GM18502 (cell line): ENCODE measurements around the gene DCAF5.

ENCODE experiments used
- ATAC-seq: cut with Tn5 transposase; IDR thresholded peaks from one replicate; pipeline ENCODE4 v1.9.1; 2021; ENCODE audit warnings: mild to moderate bottlenecking; ENCODE audit not compliant: unreplicated experiment, poor library complexity

Gene DCAF5

GRCh38 chr14:69105326-69105725 lies 47.6 kb downstream of the DCAF5 start:
- ATAC-seq: no peak

GRCh38 chr14:69101331-69101826 lies 51.5 kb downstream of the DCAF5 start:
- no peak for ATAC-seq

- ATAC-seq: no peak
Measured at GRCh38 chr14:69097974-69098373, 54.9 kb downstream of the DCAF5 start.

GRCh38 chr14:69096781-69097475 lies 56.0 kb downstream of the DCAF5 start:
- ATAC-seq: no peak

- no peak for ATAC-seq
Measured at GRCh38 chr14:69096246-69096645, 56.7 kb downstream of the DCAF5 start.

GRCh38 chr14:69094481-69094880 lies 58.4 kb downstream of the DCAF5 start:
- no peak for ATAC-seq

GRCh38 chr14:69093631-69094421 lies 59.1 kb downstream of the DCAF5 start:
- ATAC-seq: no peak

- ATAC-seq: no peak
Measured at GRCh38 chr14:69092840-69093422, 60.0 kb downstream of the DCAF5 start.

GRCh38 chr14:69091695-69092094 lies 61.2 kb downstream of the DCAF5 start:
- ATAC-seq: no peak

GRCh38 chr14:69091006-69091405 lies 61.9 kb downstream of the DCAF5 start:
- no peak for ATAC-seq

GRCh38 chr14:69090187-69090789 lies 62.6 kb downstream of the DCAF5 start:
- no peak for ATAC-seq

GRCh38 chr14:69089046-69089445 lies 63.9 kb downstream of the DCAF5 start:
- ATAC-seq: no peak

GRCh38 chr14:69088586-69088985 lies 64.3 kb downstream of the DCAF5 start:
- ATAC-seq: no peak

GRCh38 chr14:69087061-69087461 lies 65.9 kb downstream of the DCAF5 start:
- ATAC-seq: no peak

- ATAC-seq: no peak
Measured at GRCh38 chr14:69086537-69086936, 66.4 kb downstream of the DCAF5 start.

GRCh38 chr14:69084023-69084422 lies 68.9 kb downstream of the DCAF5 start:
- no peak for ATAC-seq

- no peak for ATAC-seq
Measured at GRCh38 chr14:69083181-69083580, 69.7 kb downstream of the DCAF5 start.

GRCh38 chr14:69081271-69081670 lies 71.6 kb downstream of the DCAF5 start:
- no peak for ATAC-seq

- no peak for ATAC-seq
Measured at GRCh38 chr14:69079747-69080146, 73.2 kb downstream of the DCAF5 start.

- no peak for ATAC-seq
Measured at GRCh38 chr14:69079188-69079742, 73.7 kb downstream of the DCAF5 start.

GRCh38 chr14:69077841-69078240 lies 75.1 kb downstream of the DCAF5 start:
- no peak for ATAC-seq
